Measurements from ENCODE around the gene USH1C.

DNA sequence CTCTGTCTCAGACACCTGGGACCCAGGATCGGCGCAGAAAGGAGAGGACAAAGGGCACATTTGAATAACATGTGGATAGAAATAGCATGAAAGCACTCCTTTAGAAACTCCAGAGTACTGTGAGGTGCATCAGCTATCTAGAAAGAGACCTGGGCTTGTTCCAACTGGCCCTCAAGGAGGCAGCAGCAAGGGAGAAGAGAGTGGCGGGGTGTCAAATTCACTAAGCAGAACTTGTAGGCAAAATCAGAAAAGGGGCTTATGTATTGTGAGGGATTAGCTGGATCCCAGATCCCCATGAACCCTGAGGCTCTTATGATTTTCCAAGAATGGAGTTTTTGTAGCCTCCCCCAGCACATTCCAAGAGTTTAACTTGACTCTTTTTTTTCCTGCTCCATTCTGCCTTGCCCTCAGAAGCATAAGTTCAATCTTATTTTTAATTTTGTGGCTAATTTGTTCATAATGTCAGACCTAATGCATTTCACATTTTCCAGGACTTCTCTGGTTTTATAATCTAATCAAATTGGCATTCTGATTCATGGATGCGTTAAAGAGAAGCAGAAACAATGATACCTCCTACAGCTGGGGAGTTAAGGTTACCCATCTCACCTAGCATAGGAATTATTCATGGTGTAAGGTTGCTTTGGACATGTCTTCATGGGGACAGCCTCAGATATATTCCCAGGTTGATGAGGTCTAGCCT is 33.6 kb downstream of the USH1C start:
- TF ChIP-seq ZNF585B (tag by site-specific recombination; IDR thresholded peaks at IDR 0.05) (no peak), ZNF510 (tag by site-specific recombination; IDR thresholded peaks at IDR 0.05; ENCODE audit: insufficient replicate concordance) (no peak), KLF8 (tag by site-specific recombination; IDR thresholded peaks at IDR 0.05) (no peak)
- TF ChIP-seq, protein P1, sequence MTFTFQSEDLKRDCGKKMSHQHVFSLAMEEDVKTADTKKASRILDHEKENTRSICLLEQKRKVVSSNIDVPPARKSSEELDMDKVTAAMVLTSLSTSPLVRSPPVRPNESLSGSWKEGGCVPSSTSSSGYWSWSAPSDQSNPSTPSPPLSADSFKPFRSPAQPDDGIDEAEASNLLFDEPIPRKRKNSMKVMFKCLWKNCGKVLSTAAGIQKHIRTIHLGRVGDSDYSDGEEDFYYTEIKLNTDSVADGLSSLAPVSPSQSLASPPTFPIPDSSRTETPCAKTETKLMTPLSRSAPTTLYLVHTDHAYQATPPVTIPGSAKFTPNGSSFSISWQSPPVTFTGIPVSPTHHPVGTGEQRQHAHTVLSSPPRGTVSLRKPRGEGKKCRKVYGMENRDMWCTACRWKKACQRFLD (tag by site-specific recombination; IDR thresholded peaks at IDR 0.05) = no peak
